H1 (cell line): ENCODE measurements around the gene IL10RA. TPM values are rescaled to one million over a fixed set of nuclear protein-coding genes. Genes with fewer than 3 reads are reported as not detected.

ENCODE experiments used
- BRCA1 ChIP-seq: IDR thresholded peaks from 2 replicates; pipeline ENCODE4 v1.6.1; 2012; ENCODE audit warnings: low read depth, low read length, improper control_type of control experiment
- CEBPB ChIP-seq: IDR thresholded peaks from 2 replicates; pipeline ENCODE4 v1.6.1; 2012; ENCODE audit warnings: low read depth, low read length
- HDAC2 ChIP-seq, 2 experiments: fragments of 300-600 bp in 1 of 2; sonication (generic) in 1 of 2; IDR thresholded peaks; 2 replicates each; pipeline ENCODE4 v1.6.1; 2011 to 2012; ENCODE audit warnings: low read depth in 2 of 2, low read length in 2 of 2, mild to moderate bottlenecking in 2 of 2, moderate library complexity in 2 of 2, borderline replicate concordance in 1 of 2, inconsistent platforms in 1 of 2
- HDAC6 ChIP-seq: IDR thresholded peaks from one replicate; pipeline ENCODE4 v1.7.1; 2012; ENCODE audit warnings: low read depth, mild to moderate bottlenecking, inconsistent platforms, low read length, moderate library complexity
- NRF1 ChIP-seq: IDR thresholded peaks from 2 replicates; pipeline ENCODE4 v1.6.1; 2011; ENCODE audit warnings: mild to moderate bottlenecking, low read depth, low read length, improper control_type of control experiment
- PHF8 ChIP-seq: fragments of 200-600 bp; sonication (generic); conservative IDR thresholded peaks from 2 replicates; pipeline ENCODE4 v1.7.1; 2012; ENCODE audit warnings: low read depth, mild to moderate bottlenecking, inconsistent platforms, low read length, moderate library complexity
- polyA plus RNA-seq, 7 experiments: library from polyadenylated mRNA; depleted of rRNA in 3 of 7; stranded (reverse) in 5 of 7; unstranded in 2 of 7; fragments of >200 nt in 5 of 7; fragments of 200-250 nt in 2 of 7; gene quantifications; 1 replicate in 5 of 7; 2 replicates in 1 of 7; 4 replicates in 1 of 7; pipeline versions ENCODE4 v1.2.1 to v1.2.3, GENCODE V29; 2011 to 2013; ENCODE audit warnings: missing spikeins in 2 of 7, mixed read lengths in 2 of 7
- total RNA-seq: library from RNA; stranded (reverse); fragmentation: NEBNext Ultra II Directional; extraction: Animal tissue kit (Norgen Biotek cat#: 25700); gene quantifications from 2 replicates; pipeline ENCODE4 v1.2.1, GENCODE V29; 2021
- TF ChIP-seq, protein P1 (sequence below): fragments of 300-600 bp; sonication (generic); IDR thresholded peaks from 2 replicates; pipeline ENCODE4 v1.7.1; 2012; ENCODE audit warnings: low read length, moderate library complexity, mild to moderate bottlenecking, inconsistent platforms; ENCODE audit not compliant: insufficient replicate concordance
- TF ChIP-seq, protein P2 (sequence below): IDR thresholded peaks from 2 replicates; pipeline ENCODE4 v1.6.1; 2012; ENCODE audit warnings: inconsistent platforms
- TF ChIP-seq, protein P3 (sequence below): IDR thresholded peaks from 2 replicates; pipeline ENCODE4 v1.6.1; 2012; ENCODE audit warnings: low read length, inconsistent platforms

IL10RA gene
- total and polyA plus RNA-seq, 2 of the 8 experiments (the other 6 are each of a cell fraction or from before 2014, with no cell fraction given): 0.05 to 0.11 TPM

DNA sequence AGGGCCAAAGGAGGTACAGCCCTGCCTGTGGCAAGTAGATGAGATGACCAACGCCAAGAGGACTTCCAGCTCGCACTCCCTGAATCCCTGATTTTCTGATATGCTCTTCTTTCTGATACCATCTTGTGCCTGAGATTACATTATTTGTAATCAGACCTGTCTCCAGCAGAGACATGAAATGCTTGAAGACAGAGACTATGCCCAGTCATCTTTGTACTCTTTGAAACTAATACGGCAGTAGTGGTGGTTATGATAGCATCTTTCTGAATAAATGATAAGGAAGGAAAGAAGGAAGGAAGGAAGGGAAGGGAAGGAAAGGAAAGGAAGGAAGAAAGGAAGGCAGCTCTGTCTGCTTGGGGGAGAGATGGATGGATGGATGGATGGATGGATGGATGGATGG, 27.8 kb downstream of the IL10RA start (continued):
- TF ChIP-seq, protein P1, sequence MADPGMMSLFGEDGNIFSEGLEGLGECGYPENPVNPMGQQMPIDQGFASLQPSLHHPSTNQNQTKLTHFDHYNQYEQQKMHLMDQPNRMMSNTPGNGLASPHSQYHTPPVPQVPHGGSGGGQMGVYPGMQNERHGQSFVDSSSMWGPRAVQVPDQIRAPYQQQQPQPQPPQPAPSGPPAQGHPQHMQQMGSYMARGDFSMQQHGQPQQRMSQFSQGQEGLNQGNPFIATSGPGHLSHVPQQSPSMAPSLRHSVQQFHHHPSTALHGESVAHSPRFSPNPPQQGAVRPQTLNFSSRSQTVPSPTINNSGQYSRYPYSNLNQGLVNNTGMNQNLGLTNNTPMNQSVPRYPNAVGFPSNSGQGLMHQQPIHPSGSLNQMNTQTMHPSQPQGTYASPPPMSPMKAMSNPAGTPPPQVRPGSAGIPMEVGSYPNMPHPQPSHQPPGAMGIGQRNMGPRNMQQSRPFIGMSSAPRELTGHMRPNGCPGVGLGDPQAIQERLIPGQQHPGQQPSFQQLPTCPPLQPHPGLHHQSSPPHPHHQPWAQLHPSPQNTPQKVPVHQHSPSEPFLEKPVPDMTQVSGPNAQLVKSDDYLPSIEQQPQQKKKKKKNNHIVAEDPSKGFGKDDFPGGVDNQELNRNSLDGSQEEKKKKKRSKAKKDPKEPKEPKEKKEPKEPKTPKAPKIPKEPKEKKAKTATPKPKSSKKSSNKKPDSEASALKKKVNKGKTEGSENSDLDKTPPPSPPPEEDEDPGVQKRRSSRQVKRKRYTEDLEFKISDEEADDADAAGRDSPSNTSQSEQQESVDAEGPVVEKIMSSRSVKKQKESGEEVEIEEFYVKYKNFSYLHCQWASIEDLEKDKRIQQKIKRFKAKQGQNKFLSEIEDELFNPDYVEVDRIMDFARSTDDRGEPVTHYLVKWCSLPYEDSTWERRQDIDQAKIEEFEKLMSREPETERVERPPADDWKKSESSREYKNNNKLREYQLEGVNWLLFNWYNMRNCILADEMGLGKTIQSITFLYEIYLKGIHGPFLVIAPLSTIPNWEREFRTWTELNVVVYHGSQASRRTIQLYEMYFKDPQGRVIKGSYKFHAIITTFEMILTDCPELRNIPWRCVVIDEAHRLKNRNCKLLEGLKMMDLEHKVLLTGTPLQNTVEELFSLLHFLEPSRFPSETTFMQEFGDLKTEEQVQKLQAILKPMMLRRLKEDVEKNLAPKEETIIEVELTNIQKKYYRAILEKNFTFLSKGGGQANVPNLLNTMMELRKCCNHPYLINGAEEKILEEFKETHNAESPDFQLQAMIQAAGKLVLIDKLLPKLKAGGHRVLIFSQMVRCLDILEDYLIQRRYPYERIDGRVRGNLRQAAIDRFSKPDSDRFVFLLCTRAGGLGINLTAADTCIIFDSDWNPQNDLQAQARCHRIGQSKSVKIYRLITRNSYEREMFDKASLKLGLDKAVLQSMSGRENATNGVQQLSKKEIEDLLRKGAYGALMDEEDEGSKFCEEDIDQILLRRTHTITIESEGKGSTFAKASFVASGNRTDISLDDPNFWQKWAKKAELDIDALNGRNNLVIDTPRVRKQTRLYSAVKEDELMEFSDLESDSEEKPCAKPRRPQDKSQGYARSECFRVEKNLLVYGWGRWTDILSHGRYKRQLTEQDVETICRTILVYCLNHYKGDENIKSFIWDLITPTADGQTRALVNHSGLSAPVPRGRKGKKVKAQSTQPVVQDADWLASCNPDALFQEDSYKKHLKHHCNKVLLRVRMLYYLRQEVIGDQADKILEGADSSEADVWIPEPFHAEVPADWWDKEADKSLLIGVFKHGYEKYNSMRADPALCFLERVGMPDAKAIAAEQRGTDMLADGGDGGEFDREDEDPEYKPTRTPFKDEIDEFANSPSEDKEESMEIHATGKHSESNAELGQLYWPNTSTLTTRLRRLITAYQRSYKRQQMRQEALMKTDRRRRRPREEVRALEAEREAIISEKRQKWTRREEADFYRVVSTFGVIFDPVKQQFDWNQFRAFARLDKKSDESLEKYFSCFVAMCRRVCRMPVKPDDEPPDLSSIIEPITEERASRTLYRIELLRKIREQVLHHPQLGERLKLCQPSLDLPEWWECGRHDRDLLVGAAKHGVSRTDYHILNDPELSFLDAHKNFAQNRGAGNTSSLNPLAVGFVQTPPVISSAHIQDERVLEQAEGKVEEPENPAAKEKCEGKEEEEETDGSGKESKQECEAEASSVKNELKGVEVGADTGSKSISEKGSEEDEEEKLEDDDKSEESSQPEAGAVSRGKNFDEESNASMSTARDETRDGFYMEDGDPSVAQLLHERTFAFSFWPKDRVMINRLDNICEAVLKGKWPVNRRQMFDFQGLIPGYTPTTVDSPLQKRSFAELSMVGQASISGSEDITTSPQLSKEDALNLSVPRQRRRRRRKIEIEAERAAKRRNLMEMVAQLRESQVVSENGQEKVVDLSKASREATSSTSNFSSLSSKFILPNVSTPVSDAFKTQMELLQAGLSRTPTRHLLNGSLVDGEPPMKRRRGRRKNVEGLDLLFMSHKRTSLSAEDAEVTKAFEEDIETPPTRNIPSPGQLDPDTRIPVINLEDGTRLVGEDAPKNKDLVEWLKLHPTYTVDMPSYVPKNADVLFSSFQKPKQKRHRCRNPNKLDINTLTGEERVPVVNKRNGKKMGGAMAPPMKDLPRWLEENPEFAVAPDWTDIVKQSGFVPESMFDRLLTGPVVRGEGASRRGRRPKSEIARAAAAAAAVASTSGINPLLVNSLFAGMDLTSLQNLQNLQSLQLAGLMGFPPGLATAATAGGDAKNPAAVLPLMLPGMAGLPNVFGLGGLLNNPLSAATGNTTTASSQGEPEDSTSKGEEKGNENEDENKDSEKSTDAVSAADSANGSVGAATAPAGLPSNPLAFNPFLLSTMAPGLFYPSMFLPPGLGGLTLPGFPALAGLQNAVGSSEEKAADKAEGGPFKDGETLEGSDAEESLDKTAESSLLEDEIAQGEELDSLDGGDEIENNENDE: no peak
- no peak for TF ChIP-seq CEBPB
- no peak for TF ChIP-seq HDAC2 (IDR thresholded peaks at IDR 0.05; ENCODE audit: borderline replicate concordance in 1 of 2, low read depth in 2 of 2, low read length in 2 of 2)
- no peak for TF ChIP-seq HDAC6
- TF ChIP-seq, protein P2, sequence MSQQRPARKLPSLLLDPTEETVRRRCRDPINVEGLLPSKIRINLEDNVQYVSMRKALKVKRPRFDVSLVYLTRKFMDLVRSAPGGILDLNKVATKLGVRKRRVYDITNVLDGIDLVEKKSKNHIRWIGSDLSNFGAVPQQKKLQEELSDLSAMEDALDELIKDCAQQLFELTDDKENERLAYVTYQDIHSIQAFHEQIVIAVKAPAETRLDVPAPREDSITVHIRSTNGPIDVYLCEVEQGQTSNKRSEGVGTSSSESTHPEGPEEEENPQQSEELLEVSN: no peak
- TF ChIP-seq, protein P3, sequence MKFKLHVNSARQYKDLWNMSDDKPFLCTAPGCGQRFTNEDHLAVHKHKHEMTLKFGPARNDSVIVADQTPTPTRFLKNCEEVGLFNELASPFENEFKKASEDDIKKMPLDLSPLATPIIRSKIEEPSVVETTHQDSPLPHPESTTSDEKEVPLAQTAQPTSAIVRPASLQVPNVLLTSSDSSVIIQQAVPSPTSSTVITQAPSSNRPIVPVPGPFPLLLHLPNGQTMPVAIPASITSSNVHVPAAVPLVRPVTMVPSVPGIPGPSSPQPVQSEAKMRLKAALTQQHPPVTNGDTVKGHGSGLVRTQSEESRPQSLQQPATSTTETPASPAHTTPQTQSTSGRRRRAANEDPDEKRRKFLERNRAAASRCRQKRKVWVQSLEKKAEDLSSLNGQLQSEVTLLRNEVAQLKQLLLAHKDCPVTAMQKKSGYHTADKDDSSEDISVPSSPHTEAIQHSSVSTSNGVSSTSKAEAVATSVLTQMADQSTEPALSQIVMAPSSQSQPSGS: no peak
- TF ChIP-seq BRCA1: no peak
- no peak for TF ChIP-seq PHF8
- no peak for TF ChIP-seq NRF1
